ENCODE data around the gene GULP1.
"Not testable (repeated sequence)": the region's sequence is repeated elsewhere in the genome, so short reads cannot be mapped to it uniquely, and the experiment has no call there.

GULP1 gene

GRCh38 chr2:188492751-188493150, 201.1 kb downstream of the GULP1 start:
- no peak for DNase-seq

- no peak for DNase-seq
These were observed 203.2 kb downstream of the GULP1 start for GRCh38 chr2:188494906-188495305.

- DNase-seq = no peak
These were observed 204.3 kb downstream of the GULP1 start for GRCh38 chr2:188495969-188496431.

DNA sequence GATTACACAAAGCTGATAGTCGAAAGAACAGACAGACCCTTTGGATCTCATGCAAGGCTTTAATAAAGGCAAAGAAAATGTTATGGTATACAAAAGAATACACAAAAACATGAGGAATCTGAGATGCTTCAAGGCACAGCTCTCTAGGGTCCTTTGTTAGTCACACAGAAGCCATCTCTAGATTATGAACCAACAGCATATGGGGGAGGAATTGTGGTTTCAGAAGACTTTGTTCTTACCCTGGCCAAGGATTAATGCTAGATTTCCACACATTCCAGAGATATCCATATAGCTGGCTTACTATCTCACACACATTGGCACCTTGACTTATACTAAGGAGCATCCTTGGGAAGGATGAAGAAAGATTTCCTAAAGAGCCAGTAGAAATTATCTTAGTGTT, 206.1 kb downstream of the GULP1 start:
- DNase-seq = no peak

DNA sequence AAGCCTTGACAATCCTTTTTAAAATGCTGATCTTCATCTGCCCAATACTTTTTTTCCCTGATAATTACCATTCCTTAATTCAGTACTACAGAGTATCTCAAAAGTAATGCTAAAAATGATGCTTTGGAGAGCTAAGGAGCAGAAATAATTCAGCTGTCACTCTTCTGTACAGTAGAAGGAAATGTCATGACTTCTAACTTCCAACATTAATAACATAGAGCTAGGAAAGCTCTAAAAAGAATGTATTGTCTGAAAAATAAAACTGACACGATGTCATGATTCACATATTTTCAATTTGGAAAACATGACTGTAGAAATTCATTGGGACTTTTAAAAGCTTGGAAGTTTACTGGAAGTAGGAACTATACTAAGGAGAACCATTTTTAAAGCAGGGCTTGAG, 212.3 kb downstream of the GULP1 start:
- DNase-seq = no peak

DNA sequence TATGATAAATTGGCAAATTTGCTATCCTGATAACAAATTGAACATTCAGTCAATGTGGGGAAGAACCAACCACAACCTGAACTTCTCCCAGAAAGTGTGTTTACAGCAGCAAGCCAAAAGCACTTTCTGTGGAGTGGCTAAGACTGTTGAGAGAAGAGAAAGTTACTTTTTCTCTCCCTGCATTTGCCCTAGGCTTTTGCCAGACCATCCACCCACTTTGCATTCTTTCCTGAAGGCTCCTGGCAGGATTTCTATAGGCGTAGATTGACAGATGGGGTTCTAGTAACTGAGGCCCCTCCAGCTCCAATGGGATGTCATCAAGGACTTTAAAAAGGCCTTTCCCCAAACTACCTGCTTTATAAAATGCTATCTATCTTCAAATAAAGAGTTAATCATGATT, 215.2 kb downstream of the GULP1 start:
- DNase-seq = no peak

DNA sequence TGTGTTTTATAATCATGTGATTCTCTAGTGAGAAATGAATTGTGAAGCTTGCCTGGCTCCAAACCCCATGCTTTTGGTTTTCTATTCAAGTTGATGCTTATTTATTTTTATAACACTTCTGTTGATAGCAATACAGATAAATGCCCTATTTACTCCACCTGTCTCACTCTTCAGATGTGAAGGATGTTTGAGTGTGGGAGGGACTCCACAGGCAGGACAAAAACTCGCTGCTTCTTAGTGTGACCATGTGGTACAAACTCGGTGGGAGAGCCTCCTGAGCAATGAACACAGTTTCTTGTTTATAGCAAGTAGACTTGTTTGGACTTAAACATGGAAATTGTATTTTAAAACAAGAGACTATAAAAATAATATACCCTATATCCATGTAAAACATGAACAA, 219.7 kb downstream of the GULP1 start:
- no peak for DNase-seq

DNA sequence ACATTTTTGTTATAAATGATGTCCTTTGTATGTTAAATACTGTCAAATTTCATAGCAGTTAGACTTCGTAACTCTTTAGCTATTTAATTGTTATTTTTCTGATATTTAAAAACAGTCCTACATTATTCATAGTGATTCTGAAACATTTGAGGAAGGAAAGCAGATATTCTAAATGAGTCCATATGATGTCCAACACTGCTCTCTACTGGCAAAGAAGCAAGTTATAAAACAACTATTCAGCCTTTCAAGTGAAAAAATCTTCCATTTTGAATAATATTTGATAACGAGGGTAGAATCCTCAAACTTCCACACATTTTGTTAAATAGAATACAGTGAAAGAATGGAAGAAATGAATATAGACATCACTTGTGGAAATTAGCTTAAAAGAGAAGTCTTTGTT, 220.8 kb downstream of the GULP1 start:
- no peak for DNase-seq

DNA sequence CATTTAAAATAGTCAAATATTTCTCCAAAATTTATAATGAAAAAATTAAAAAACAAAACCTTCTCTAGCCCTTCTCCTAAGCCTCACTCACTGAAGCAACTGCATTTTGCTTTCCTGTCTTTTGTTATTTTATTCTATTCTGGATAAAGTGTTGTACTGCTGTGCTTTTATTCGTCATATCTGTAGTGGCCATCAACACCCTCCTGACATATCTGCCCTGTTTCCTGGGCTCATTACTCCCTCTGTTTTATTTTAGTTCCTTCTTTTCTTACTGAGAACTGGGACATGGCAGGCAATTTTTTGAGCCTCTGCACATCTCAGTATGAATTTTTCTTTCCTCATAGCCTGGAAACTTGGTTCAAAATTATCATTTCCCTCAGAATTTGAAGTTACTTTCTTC, 224.2 kb downstream of the GULP1 start:
- no peak for DNase-seq

GRCh38 chr2:188517549-188518215, 226.0 kb downstream of the GULP1 start:
- no peak for DNase-seq

DNA sequence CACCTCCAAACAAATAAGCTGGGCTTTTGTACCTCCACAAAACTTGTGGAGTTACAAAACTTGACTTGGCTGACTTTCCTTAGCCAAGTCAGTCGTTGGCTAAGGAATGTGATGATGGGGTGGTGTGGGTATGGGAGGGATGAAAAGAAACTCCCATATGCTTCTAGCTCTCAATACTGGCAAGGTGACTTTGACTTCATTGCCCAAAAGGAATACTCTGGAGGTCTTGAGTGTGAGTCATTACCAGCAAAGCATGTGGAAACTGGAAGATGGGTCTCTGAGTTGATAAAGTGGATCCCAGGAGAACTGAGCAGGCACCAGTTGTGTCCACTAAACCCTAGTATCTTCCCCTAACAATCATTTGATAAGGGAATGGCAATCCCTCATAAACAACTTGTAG, 226.7 kb downstream of the GULP1 start:
- DNase-seq = no peak

GRCh38 chr2:188519136-188519535, 227.5 kb downstream of the GULP1 start:
- no peak for DNase-seq

DNA sequence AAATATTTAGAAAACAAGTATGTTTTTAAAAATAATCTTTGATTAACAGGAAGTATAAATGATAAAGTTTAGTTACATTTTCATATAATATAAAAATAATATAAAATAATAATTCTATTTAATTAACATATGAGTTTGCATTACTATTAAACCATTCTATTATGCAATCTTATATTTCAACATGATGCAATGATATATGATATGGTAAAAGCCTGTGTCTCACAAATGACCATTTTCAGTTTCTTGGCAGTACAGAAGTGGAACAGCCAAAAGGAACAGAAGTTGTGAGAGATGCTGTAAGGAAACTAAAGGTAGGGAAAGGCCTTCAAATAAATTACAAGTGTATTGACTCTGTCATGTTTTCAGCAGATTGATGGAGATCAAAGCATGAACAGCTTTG, 230.8 kb downstream of the GULP1 start:
- DNase-seq = no peak

- no peak for DNase-seq
These were observed 232.2 kb downstream of the GULP1 start for GRCh38 chr2:188523919-188524318.

- no peak for DNase-seq
These were observed 232.9 kb downstream of the GULP1 start for GRCh38 chr2:188524519-188525113.

- no peak for DNase-seq
These were observed 235.0 kb downstream of the GULP1 start for GRCh38 chr2:188526701-188527100.

DNA sequence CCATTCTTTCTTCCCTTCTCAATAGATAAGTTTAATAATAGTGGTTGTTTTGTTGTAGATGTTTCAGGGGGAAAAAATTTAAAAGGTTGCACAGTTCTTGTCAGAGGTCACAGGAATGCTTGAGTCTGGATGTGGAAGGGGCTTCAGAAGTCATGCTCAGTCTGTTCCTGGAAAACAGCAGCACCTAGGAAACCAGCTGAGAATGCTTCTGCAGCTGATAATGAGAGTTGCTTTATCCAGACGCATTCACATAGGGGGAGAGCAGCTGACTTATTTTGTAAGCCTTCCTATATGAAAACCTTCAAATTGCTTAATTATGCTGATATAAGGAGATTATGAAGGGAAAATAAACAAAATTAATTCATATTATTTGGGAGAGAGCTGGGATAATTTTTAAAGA, 235.5 kb downstream of the GULP1 start:
- DNase-seq = no peak

- no peak for DNase-seq
These were observed 235.9 kb downstream of the GULP1 start for GRCh38 chr2:188527581-188527993.

DNA sequence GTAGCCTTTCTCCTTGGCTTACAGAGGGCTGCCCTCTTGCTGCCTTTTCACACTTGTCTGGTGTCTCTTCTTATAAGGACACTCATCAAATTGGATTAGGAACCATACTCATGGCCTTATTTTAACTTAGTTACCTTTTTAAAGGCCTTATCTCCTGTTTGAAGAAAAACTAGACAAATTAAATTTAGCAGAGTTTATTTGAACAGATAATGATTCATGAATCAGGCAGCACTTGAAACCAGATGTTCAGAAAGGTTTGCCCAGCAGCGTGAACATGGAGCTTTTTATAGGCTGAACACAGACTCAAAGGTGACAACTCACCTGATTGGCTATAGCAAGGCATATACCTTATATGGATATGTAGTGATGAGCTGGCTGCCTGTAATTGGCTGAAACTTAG, 238.0 kb downstream of the GULP1 start:
- no peak for DNase-seq

- DNase-seq = no peak
These were observed 243.2 kb downstream of the GULP1 start for GRCh38 chr2:188534875-188535274.

- no peak for DNase-seq
These were observed 260.0 kb downstream of the GULP1 start for GRCh38 chr2:188551671-188552070.

DNA sequence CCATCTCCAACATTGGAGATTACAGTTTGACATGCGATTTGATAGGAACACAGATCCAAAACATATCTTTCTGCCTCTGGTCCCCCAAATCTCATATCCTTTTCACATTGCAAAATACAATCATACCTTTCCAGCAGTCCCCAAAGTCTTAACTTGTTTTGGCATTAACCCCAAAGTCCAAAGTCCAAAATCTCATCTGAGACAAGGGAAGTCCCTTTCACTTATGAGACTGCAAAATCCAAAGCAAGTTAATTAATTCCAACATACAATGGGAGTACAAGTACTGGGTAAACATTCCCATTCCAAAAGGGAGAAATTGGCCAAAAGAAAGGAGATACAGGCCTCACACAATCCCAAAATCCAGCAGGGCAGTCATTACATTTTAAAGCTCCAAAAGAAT, 265.4 kb downstream of the GULP1 start:
- DNase-seq = no peak

GRCh38 chr2:188559455-188559854, 267.8 kb downstream of the GULP1 start:
- not testable (repeated sequence) for DNase-seq

- DNase-seq = no peak
These were observed 269.9 kb downstream of the GULP1 start for GRCh38 chr2:188561473-188561979.

All from activated effector memory CD4-positive, alpha-beta T cell treated with Interleukin-2 at 50 U/mL for 16 hours (primary cell).